Activated B cell treated with CpG ODN at 0.5 μM for 24 hours (primary cell): ENCODE measurements around the gene SLC25A41. TPM values are rescaled to one million over a fixed set of nuclear protein-coding genes. Genes with fewer than 3 reads are reported as not detected.
A peak's percentile ranks its signal among the peaks of the same experiment; 100 is the strongest.

Experiments
- ATAC-seq: fragments of 200-7000 bp; cut with Tn5 transposase; one replicate; pipeline ENCODE4 v1.10.0; 2021; ENCODE audit warnings: low read depth, mild to moderate bottlenecking, moderate library complexity
- CTCF ChIA-PET: fragments of 350-600 bp; sonication (Branson Sonifier 250); formaldehyde crosslinking; loops from one replicate; lab custom pipeline; 2021; ENCODE audit warnings: antibody characterized with exemption; lab: Charles Lee
- POLR2A ChIA-PET: fragments of 350-600 bp; sonication (Branson Sonifier 250); formaldehyde crosslinking; loops from one replicate; lab custom pipeline; 2021; ENCODE audit warnings: antibody characterized with exemption; lab: Charles Lee
- DNase-seq: peaks from one replicate; pipeline ENCODE4 v3.0.0; 2022
- H3K27ac Mint-ChIP-seq: one replicate; pipeline ENCODE4 v1.8.0; 2020; ENCODE audit warnings: mixed read lengths
- H3K27me3 Mint-ChIP-seq: one replicate; pipeline ENCODE4 v1.8.0; 2021; ENCODE audit warnings: mixed read lengths
- H3K36me3 Mint-ChIP-seq: one replicate; pipeline ENCODE4 v1.8.0; 2021; ENCODE audit warnings: low read depth, mixed read lengths
- H3K4me1 Mint-ChIP-seq: one replicate; pipeline ENCODE4 v1.8.0; 2021; ENCODE audit warnings: mixed read lengths
- H3K4me3 Mint-ChIP-seq: one replicate; pipeline ENCODE4 v1.8.0; 2020; ENCODE audit warnings: mild to moderate bottlenecking, mixed read lengths
- H3K9me3 Mint-ChIP-seq: one replicate; pipeline ENCODE4 v1.8.0; 2020; ENCODE audit warnings: mixed read lengths
- CTCF ChIP-seq: fragments of 200-600 bp; IDR thresholded peaks from one replicate; pipeline ENCODE4 v1.8.0; 2022; ENCODE audit warnings: antibody characterized with exemption, mild to moderate bottlenecking
- intact Hi-C: fragments of 100-400 bp; cut with micrococcal nuclease; formaldehyde crosslinking; loops from one replicate; pipeline ENCODE4 v1.15.1; 2024
- total RNA-seq: library from RNA; stranded (reverse); gene quantifications from 2 replicates; pipeline ENCODE4 v1.2.3, GENCODE V29; 2022

The SLC25A41 gene
- total RNA-seq, 1 donor from 2014 or later: 0.40 TPM

DNA sequence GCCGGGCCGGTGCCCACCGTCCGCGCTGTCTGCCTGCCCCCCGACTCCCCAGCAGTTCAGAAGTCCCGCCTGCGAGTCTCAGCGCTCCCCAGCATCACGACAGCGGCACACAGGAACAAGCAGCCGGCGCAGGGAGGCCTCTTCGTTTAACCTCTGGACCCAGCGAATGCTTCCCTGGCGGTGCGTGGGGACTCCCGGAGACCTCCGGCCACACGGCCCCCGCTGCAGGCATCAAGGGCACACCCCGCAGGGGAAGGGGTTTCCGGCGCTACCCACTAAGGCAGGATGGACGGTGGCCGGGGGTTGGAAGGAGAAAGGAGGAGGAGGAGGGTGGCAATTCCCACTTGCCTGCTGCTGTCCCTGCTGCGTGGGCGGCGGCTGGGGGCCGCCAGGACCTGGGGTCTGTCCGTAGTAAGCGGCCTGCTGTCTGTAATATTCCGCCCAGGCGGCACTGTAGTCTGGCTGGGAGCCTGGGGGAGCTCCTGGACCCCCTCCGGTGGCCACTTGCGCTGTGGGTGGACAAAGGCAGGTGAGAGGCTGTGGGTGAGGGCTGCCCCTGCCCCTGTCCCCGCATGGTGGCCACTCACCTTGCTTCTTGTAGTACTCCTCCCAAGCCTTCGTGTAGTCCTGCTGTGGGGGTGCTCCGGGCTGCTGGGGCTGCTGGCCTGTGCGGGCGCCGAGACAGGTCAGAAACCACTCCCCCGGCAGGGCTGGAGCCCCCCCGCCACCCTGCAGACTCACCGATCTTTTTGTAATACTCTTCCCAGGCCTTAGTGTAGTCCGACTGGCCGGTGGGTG is 18.6 kb downstream of the SLC25A41 start:
- ChIA-PET CTCF (no interaction called here), POLR2A (no interaction called here)
- Mint-ChIP-seq H3K27ac (no peak overlapping the region), H3K4me1 (no peaks in the 10 kb centered on the region), H3K27me3 (no peaks in the 10 kb centered on the region), H3K9me3 (no peaks in the 10 kb centered on the region), H3K4me3 (no peak overlapping the region), H3K36me3 (peaks cover 61% of the 10 kb centered on the region)
- ATAC-seq (no peak), DNase-seq (no peak)
- TF ChIP-seq CTCF: no peak
- intact Hi-C loops: no loop called here

DNA sequence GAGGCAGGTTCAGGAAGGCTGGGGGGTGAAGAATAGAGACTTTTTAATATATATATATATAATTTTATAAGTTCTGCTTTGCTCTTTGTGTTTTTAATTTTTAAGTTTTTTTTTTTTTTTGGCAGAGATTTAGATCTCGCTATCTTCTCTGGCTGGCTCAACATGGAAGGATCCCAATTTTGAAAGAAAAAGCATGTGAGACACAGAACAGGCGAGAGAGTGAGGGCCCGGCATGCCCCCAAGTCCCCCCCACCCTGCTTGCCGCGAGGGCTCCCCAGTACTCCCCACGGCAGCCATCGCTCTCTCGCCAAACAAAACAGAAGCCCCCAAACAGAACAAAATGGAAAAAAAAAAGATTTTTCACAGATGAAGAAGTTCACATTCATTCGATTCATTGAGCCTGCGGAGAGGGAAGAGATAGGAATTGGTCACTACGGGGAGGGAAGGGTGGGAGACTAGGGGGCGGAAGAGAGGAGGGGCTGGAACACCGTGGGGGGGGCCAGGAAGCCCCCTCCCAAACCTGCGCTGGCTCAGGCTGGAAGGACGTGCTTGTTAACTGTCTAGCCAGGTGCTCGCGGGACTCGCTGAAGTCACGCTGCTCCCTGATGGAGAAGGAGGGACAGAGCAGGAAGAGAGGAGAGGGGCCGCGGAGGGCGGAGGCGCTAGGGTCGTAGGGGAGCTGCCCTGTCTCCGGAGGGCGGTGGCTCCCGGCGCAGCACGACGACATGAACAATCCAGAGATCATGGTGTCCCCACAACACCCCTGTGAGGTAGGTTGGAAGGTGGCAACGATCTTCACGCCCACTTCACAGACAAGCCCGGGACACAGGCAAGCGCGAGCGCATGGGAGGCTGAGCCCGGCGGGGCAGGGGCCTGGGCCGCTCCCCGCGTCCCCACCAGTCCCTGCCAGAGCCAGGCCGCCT is 19.6 kb downstream of the SLC25A41 start:
- H3K27ac Mint-ChIP-seq: no peak overlapping the region
- POLR2A ChIA-PET: no interaction called here
- CTCF ChIA-PET: no interaction called here
- DNase-seq: no peak
- no peaks in the 10 kb centered on the region for H3K4me1 Mint-ChIP-seq
- H3K36me3 Mint-ChIP-seq: peaks cover 51% of the 10 kb centered on the region
- H3K9me3 Mint-ChIP-seq: no peaks in the 10 kb centered on the region
- no peak for TF ChIP-seq CTCF
- H3K27me3 Mint-ChIP-seq: no peaks in the 10 kb centered on the region
- no peak overlapping the region for H3K4me3 Mint-ChIP-seq
- no peak for ATAC-seq
- intact Hi-C loops: no loop called here

DNA sequence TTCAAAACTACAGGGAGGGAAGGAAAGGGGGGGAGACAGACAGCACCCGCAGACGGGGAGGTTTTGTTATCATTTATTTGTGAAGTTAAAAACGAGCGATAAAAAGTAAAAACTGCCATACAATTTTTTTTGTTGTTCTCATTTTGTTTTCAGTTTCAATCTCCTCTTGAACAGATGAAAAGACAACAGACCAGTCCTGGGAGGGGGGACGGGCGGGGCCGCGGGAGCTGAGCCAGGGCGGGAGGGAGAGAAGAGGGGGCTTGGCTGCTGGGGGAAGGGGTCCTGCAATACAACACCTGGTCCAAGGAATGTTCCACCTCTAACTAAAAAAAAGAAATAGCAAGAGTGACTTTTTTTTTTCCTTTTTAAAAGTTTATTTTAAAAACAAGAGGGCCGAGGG is 20.3 kb downstream of the SLC25A41 start:
- peaks cover 44% of the 10 kb centered on the region for H3K36me3 Mint-ChIP-seq
- no peak for ATAC-seq
- TF ChIP-seq CTCF: no peak
- intact Hi-C loops: no loop called here
- no peaks in the 10 kb centered on the region for H3K4me1 Mint-ChIP-seq
- no peak overlapping the region for H3K27ac Mint-ChIP-seq
- DNase-seq: no peak
- no peaks in the 10 kb centered on the region for H3K27me3 Mint-ChIP-seq
- ChIA-PET CTCF (no interaction called here), POLR2A (no interaction called here)
- no peak overlapping the region for H3K4me3 Mint-ChIP-seq
- no peaks in the 10 kb centered on the region for H3K9me3 Mint-ChIP-seq

DNA sequence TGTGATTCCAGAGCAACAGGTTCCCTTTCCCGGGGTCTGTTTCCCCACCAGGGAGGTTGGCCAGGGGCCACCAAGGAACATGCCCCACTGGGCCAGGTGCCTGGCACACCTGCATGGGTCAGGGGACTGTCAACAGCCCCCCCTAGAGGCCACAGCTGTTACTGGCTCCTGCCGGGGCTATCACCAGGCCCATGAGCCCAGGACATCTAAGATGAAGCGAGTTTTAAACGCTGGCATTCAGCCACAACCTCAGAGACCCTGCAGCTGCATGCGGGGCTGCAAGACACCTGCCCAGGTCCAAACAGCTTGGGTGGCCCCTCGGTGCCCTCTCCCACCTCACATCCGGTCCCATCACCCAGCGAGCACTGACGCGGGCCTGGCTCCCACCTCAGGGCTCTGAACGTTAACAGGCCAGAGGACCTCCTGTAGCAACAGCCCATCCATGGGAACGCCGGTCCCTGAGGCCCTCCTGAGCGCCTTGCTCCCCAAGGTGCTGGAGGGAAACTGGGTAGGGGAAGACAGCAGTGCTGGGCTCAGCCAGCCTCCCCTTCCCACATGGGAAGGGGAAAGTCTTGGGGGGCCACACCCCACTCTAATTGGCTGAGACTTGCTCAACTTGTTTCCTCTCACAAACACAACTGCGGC is 21.0 kb downstream of the SLC25A41 start:
- DNase-seq (no peak), ATAC-seq (peak; percentile 64)
- Mint-ChIP-seq H3K27ac (no peak overlapping the region), H3K9me3 (no peaks in the 10 kb centered on the region), H3K27me3 (no peaks in the 10 kb centered on the region), H3K4me1 (no peaks in the 10 kb centered on the region), H3K36me3 (peaks cover 37% of the 10 kb centered on the region), H3K4me3 (no peak overlapping the region)
- no peak for TF ChIP-seq CTCF
- ChIA-PET CTCF (no interaction called here), POLR2A (no interaction called here)
- intact Hi-C loops: no loop called here
